HAP-1 (cell line): Measurements from ENCODE around the gene RGS12.

Experiments
- DNase-seq, 2 experiments: peaks; one replicate each; pipeline ENCODE4 v3.0.0-alpha.2; 2016 to 2020; ENCODE audit warnings: low spot score in 2 of 2
- H3K27me3 ChIP-seq: fragments of 250-450 bp; sonication (Bioruptor Pico); 2 replicates; pipeline ENCODE4 v1.5.1; 2020; ENCODE audit warnings: low read depth, mild to moderate bottlenecking, moderate library complexity
- H3K36me3 ChIP-seq: fragments of 250-450 bp; sonication (Bioruptor Pico); replicated peaks from 2 replicates; pipeline ENCODE4 v1.5.1; 2020; ENCODE audit warnings: mild to moderate bottlenecking
- H3K4me1 ChIP-seq: fragments of 250-450 bp; sonication (Bioruptor Pico); 2 replicates; pipeline ENCODE4 v1.5.1; 2020; ENCODE audit warnings: mild to moderate bottlenecking
- H3K4me3 ChIP-seq: fragments of 250-450 bp; sonication (Bioruptor Pico); 2 replicates; pipeline ENCODE4 v1.5.1; 2020; ENCODE audit warnings: mild to moderate bottlenecking, moderate library complexity
- H3K9me3 ChIP-seq: fragments of 250-450 bp; sonication (Bioruptor Pico); 2 replicates; pipeline ENCODE4 v1.5.1; 2020; ENCODE audit warnings: mild to moderate bottlenecking, moderate library complexity
- in situ Hi-C: fragments of 300-500 bp; cut with MboI; formaldehyde crosslinking; loops from 3 replicates; pipeline ENCODE4 v1.14.3; 2020; ENCODE audit warnings: low sequenced_read_pairs, inconsistent platforms, mixed read lengths

The RGS12 gene, protein sequence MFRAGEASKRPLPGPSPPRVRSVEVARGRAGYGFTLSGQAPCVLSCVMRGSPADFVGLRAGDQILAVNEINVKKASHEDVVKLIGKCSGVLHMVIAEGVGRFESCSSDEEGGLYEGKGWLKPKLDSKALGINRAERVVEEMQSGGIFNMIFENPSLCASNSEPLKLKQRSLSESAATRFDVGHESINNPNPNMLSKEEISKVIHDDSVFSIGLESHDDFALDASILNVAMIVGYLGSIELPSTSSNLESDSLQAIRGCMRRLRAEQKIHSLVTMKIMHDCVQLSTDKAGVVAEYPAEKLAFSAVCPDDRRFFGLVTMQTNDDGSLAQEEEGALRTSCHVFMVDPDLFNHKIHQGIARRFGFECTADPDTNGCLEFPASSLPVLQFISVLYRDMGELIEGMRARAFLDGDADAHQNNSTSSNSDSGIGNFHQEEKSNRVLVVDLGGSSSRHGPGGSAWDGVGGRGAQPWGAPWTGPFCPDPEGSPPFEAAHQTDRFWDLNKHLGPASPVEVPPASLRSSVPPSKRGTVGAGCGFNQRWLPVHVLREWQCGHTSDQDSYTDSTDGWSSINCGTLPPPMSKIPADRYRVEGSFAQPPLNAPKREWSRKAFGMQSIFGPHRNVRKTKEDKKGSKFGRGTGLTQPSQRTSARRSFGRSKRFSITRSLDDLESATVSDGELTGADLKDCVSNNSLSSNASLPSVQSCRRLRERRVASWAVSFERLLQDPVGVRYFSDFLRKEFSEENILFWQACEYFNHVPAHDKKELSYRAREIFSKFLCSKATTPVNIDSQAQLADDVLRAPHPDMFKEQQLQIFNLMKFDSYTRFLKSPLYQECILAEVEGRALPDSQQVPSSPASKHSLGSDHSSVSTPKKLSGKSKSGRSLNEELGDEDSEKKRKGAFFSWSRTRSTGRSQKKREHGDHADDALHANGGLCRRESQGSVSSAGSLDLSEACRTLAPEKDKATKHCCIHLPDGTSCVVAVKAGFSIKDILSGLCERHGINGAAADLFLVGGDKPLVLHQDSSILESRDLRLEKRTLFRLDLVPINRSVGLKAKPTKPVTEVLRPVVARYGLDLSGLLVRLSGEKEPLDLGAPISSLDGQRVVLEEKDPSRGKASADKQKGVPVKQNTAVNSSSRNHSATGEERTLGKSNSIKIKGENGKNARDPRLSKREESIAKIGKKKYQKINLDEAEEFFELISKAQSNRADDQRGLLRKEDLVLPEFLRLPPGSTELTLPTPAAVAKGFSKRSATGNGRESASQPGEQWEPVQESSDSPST (N-terminal part only)

DNA sequence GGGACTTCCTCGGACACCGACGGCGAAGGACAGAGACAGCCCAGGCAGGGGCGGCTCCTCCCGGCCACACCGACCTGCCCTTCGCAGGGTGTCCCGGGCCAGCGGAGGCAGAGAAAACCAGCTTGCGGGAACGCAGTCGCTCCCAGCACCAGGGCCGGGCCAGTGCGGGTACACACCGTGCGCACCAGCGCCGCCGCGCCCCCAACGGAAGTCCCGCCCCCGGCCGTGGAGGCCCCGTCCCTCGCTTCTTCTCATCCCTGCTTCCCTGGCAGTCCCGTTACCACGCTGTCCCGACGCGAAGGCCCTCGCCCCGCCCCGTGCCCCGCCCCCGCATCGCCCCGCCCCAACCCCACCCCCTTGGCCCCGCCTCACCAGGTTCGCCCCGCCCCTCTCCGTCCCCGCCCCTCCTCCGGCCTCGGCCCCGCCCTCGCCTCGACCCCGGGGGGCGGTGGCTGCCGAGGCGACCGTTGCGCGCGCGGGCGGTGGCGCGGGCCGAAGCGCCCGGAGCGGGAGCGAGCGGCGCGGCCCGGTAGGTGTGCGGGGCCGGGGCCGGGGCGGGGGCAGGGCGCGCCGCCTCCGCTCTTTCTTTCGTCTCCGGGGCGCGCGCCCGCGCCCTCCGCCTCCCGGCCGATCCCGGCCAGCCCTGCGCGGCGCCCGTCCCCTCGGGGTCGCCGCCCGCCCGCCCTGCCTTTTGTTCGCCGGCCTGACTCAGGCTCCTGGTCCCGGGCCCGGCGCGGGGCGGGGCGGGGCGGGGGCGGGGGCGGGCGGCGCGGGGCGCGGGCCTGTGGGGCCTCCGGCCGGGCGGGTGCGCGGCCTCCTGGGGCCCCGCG is at the start of gene RGS12:
Gene RGS12, plus strand, starts transcription at position 451 of the 830 bp plus-strand sequence. CDS start 23,150 bp downstream, outside the sequence.
- in situ Hi-C loops = no loop called here
- Histone ChIP-seq H3K9me3 (no peaks in the 10 kb centered on the region), H3K4me1 (peaks cover 10% of the 10 kb centered on the region), H3K36me3 (no peaks in the 10 kb centered on the region), H3K4me3 (peak within 1 kb of the TSS; percentile 69), H3K27me3 (no peaks in the 10 kb centered on the region)
- DNase-seq = peak; percentile 93 to 97

DNA sequence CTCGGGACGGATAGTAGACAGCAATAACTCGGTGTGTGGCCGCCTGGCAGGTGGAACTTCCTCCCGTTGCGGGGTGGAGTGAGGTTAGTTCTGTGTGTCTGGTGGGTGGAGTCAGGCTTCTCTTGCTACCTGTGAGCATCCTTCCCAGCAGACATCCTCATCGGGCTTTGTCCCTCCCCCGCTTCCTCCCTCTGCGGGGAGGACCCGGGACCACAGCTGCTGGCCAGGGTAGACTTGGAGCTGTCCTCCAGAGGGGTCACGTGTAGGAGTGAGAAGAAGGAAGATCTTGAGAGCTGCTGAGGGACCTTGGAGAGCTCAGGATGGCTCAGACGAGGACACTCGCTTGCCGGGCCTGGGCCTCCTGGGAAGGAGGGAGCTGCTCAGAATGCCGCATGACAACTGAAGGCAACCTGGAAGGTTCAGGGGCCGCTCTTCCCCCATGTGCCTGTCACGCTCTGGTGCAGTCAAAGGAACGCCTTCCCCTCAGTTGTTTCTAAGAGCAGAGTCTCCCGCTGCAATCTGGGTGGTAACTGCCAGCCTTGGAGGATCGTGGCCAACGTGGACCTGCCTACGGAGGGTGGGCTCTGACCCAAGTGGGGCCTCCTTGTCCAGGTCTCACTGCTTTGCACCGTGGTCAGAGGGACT is 49.6 kb upstream of the RGS12 start:
- peaks cover 8% of the 10 kb centered on the region for H3K36me3 ChIP-seq
- H3K4me3 ChIP-seq = no peak overlapping the region
- no peaks in the 10 kb centered on the region for H3K9me3 ChIP-seq
- no peak for DNase-seq
- no peaks in the 10 kb centered on the region for H3K4me1 ChIP-seq
- in situ Hi-C loops = no loop called here
- no peaks in the 10 kb centered on the region for H3K27me3 ChIP-seq

DNA sequence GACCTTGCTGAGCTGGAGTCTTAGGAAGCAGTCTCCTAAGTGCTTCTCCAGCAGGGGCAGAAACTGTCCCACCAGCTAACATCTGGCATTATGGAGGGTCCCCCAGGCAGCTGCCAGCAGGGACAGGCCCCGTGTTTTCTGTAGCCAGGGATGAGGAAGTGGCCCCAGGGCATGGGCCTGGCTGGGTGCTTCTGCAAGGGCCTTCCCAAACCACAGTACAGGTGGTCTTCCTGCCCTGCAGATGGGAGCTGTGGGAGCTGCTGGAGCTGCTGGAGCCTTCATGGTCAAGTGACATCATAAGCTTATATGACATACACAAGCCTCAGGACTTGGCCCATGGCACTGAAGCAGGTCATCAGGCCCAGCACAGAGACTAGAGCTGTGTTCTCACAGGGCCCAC is 48.8 kb upstream of the RGS12 start:
- in situ Hi-C loops = no loop called here

DNA sequence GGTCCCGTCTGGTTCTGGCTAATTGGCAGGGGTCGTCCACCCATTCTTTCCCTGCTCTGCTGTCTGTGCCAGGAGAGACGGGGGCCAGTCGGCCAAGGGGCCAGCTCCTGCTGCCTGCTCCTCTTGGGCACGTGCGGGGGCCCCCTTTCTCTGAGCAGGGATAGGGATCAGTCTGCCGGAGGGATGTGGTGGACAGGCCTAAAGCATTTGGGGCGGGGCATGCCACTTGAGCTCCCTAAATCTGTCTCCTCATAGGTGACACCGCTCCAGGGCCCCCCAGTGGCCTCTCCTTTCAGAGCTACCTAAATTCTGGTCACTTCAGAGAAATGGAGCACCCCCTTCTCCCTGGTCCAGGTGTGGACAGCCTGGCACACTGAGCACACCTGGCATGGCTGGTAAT is 48.1 kb upstream of the RGS12 start:
- H3K4me3 ChIP-seq = no peak overlapping the region
- no peaks in the 10 kb centered on the region for H3K9me3 ChIP-seq
- H3K27me3 ChIP-seq = no peaks in the 10 kb centered on the region
- H3K4me1 ChIP-seq = no peaks in the 10 kb centered on the region
- in situ Hi-C loops = no loop called here
- H3K36me3 ChIP-seq = peaks cover 5% of the 10 kb centered on the region
- no peak for DNase-seq

More for the DNA sequence above, 48.8 kb upstream of the RGS12 start:
- no peak for DNase-seq
- Histone ChIP-seq H3K9me3 (no peaks in the 10 kb centered on the region), H3K4me1 (no peaks in the 10 kb centered on the region), H3K27me3 (no peaks in the 10 kb centered on the region), H3K36me3 (peaks cover 7% of the 10 kb centered on the region), H3K4me3 (no peak overlapping the region)

DNA sequence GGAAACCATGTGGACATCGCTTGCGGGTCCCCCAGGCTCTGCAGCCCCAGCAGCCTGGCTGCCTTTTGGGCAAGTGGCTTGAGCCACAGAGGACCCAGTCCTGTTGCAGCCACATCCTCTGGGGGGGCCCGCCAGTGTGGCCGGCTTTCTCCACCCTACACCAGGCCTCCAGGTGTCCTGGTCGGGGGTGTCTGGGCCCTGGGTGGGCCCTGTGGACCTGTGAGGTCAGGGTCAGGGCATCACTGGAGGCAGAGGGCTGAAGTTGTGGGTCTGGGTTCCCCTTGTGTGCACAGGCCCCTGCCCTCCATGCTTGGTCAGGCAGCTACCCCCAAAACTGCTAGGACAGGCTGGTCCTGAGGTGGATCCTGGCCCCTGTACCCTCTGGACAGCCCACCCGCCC is 47.1 kb upstream of the RGS12 start:
- in situ Hi-C loops = no loop called here
- H3K4me1 ChIP-seq = no peaks in the 10 kb centered on the region
- no peak for DNase-seq
- no peak overlapping the region for H3K4me3 ChIP-seq
- H3K36me3 ChIP-seq = no peaks in the 10 kb centered on the region; the same call in 1 of the 2 replicates
- no peaks in the 10 kb centered on the region for H3K9me3 ChIP-seq
- H3K27me3 ChIP-seq = no peaks in the 10 kb centered on the region

DNA sequence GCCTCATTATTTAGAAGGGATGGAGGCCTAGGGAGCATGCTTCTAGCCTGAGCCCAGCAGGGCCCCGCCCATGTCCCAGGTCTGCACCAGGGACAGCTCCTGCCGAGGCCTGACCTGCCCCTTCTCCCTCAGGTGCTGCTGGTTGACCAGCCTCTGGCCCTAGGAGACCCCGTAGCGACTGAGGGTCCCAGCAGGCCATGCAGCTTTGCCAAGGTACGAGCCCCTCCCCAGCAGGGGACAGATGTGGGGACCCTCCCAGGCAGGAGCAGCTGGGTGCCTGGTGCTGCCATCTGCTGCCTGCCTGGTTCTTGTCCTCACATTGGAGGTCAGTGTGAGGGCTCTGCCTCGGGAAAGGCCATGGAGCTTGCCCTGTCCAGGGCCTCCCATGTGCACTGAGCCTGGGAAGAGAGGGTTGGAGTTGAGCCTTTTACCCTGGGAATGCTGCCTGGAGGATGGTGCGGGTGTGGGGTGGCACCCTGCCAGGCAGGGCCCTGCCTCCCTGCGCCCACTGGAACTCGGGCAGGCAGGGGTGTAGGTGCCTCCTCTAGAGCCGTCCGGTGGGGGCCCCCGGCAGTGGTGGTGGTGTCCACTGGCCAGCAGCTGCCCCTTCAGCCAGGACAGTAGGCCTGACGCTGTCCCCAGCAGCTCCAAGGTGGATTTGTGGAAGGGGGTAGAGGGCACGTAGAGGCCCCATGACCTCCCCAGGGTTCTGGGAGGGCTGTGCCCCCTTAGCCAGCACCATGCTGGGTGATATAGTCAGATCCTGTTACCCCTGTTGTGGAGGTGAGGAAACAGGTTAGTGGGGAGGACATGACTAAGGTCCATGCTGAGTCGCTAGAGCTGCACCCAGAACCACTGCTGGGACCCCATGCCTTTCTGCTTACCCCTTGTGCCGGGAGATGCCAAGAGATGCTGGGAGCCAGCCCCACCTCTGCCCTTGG is 46.1 kb upstream of the RGS12 start:
- H3K9me3 ChIP-seq = no peaks in the 10 kb centered on the region
- DNase-seq = no peak
- no peaks in the 10 kb centered on the region for H3K36me3 ChIP-seq
- H3K4me1 ChIP-seq = no peaks in the 10 kb centered on the region
- H3K4me3 ChIP-seq = no peak overlapping the region
- H3K27me3 ChIP-seq = no peaks in the 10 kb centered on the region
- in situ Hi-C loops = no loop called here

DNA sequence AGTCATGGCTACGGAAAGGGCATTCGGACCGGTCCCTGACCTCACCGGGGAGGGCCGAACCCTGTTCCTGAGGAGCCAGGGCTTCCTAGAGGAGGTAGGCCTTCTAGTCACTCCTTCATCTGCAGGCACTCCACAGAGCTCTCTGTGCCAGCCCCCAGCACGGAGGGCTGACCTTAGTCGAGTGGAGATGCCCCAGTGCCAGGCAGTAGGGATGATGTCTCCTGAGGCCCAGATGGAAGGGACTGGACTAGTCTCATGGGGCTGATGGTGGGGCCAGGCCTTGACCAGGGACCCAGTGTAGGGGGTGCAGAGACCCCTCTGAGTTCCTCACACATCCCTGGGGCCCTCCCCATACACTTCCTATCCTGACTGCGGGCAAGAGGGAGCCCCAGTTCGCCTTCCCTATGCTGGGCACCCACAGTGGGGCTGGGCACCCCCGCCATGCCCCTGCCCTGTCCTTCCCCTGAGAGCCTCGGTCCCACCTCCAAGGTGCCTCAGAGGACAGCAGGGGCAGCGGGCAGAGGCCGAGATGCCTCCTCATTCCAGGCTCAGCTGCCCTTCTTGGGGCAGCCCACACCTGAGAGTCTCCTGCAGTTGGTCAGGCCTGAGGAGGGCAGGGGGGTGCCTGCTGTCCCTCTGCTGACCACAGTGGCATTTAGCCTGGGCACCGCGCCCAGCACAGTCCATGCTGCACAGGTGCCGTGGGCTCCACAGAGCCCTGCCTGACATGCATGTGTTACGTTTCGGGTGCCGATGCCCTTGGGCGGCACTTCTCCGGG is 45.2 kb upstream of the RGS12 start:
- H3K36me3 ChIP-seq = no peaks in the 10 kb centered on the region
- H3K9me3 ChIP-seq = no peaks in the 10 kb centered on the region
- no peaks in the 10 kb centered on the region for H3K4me1 ChIP-seq
- H3K4me3 ChIP-seq = no peak overlapping the region
- in situ Hi-C loops = no loop called here
- no peak for DNase-seq
- no peaks in the 10 kb centered on the region for H3K27me3 ChIP-seq

DNA sequence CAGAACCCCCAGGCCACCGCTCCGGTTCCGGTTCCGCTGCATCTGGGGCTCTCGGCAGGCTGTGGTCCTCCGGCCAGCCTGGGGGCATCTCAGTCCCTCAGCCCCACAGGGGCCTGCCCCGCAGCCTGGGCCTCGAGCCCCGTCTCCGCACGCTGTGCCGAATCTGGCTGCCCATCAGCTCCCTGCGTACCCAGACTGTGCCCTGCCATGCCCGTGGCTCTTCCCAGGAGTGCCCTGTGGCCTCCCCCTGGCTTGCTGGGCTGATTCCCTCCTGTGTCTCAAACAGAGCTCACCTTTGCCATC is 44.7 kb upstream of the RGS12 start:
- Histone ChIP-seq H3K36me3 (no peaks in the 10 kb centered on the region), H3K27me3 (no peaks in the 10 kb centered on the region), H3K4me3 (no peak overlapping the region), H3K9me3 (no peaks in the 10 kb centered on the region), H3K4me1 (no peaks in the 10 kb centered on the region)
- no peak for DNase-seq
- in situ Hi-C loops = no loop called here

GRCh38 chr4:3248811-3249661 is 43.8 kb upstream of the RGS12 start, which contains the start of gene MSANTD1:
MSANTD1 (plus strand) TSS chr4:3249159; CDS start chr4:3249223, 64 bp downstream.
- H3K4me1 ChIP-seq = no peaks in the 10 kb centered on the region
- no peaks in the 10 kb centered on the region for H3K9me3 ChIP-seq
- no peak within 1 kb of the TSS for H3K4me3 ChIP-seq
- no peaks in the 10 kb centered on the region for H3K27me3 ChIP-seq
- no peaks in the 10 kb centered on the region for H3K36me3 ChIP-seq
- in situ Hi-C loops = no loop called here
- DNase-seq = peak in 1 of 2 experiments; percentile 4

GRCh38 chr4:3249711-3250437 is 42.9 kb upstream of the RGS12 start:
- in situ Hi-C loops = no loop called here
- no peak overlapping the region for H3K4me3 ChIP-seq
- no peaks in the 10 kb centered on the region for H3K27me3 ChIP-seq
- no peaks in the 10 kb centered on the region for H3K36me3 ChIP-seq
- H3K9me3 ChIP-seq = no peaks in the 10 kb centered on the region
- no peak for DNase-seq
- H3K4me1 ChIP-seq = no peaks in the 10 kb centered on the region
